ENCODE data around the gene CNGA3. TPM values are rescaled to one million over a fixed set of nuclear protein-coding genes. Genes with fewer than 3 reads are reported as not detected.

Gene CNGA3
- total and polyA plus RNA-seq, 2 of the 4 experiments (the other 2 are of a cell fraction): under 0.01 TPM; not detected in 1

DNA sequence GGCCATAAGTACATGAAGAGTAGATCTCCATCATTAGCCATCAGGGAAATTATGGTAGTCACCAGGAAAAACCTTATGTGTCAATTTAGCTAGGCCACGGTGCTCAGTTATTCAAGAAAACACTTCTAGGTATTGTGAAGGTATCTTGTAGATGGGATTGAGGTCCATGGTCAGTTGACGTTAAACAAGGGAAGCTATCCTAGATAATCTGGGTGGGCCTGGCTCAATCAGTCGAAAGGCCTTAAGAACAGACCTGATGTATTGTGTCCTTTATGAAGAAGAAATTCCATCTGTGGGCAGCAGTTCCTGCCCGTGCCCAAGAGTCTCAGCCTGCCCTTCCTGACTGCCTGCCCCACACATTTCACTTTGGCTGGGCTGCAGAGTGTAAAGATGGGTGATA lies 16.7 kb upstream of the CNGA3 start:
- no peaks in the 10 kb centered on the region; the same call in 1 of the 2 replicates for H3K27me3 ChIP-seq (ENCODE audit: control insufficient read depth, insufficient read depth, low read length)
- H4K20me1 ChIP-seq (ENCODE audit: insufficient read depth, low read length): no peaks in the 10 kb centered on the region
- H3K14ac ChIP-seq (replicated peaks; ENCODE audit: low read depth, low read length): no peak overlapping the region
- in situ Hi-C loops (cut with MboI; ENCODE audit: low sequenced_read_pairs): no loop called here
- TF ChIP-seq RAD21 (IDR thresholded peaks at IDR 0.05; ENCODE audit: low read length): no peak
- TF ChIP-seq, protein P1, sequence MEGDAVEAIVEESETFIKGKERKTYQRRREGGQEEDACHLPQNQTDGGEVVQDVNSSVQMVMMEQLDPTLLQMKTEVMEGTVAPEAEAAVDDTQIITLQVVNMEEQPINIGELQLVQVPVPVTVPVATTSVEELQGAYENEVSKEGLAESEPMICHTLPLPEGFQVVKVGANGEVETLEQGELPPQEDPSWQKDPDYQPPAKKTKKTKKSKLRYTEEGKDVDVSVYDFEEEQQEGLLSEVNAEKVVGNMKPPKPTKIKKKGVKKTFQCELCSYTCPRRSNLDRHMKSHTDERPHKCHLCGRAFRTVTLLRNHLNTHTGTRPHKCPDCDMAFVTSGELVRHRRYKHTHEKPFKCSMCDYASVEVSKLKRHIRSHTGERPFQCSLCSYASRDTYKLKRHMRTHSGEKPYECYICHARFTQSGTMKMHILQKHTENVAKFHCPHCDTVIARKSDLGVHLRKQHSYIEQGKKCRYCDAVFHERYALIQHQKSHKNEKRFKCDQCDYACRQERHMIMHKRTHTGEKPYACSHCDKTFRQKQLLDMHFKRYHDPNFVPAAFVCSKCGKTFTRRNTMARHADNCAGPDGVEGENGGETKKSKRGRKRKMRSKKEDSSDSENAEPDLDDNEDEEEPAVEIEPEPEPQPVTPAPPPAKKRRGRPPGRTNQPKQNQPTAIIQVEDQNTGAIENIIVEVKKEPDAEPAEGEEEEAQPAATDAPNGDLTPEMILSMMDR (conservative IDR thresholded peaks at IDR 0.05; ENCODE audit: low read depth, low read length): no peak
- no peak for TF ChIP-seq MAFK (IDR thresholded peaks at IDR 0.05; ENCODE audit: low read depth, low read length)
- no peak for TF ChIP-seq MXI1 (IDR thresholded peaks at IDR 0.05; ENCODE audit: borderline replicate concordance, low read depth, low read length)
- no peak for TF ChIP-seq POLR2A (IDR thresholded peaks at IDR 0.05; ENCODE audit: low read depth, low read length)
- TF ChIP-seq BHLHE40 (IDR thresholded peaks at IDR 0.05; ENCODE audit: low read depth, low read length): no peak
- TF ChIP-seq CHD1 (IDR thresholded peaks at IDR 0.05; ENCODE audit: low read depth, low read length): no peak
- TF ChIP-seq CEBPB (IDR thresholded peaks at IDR 0.05; ENCODE audit: low read depth, low read length): no peak
- H3K9me3 ChIP-seq (ENCODE audit: control insufficient read depth, insufficient read depth, low read length): no peaks in the 10 kb centered on the region
- H3K56ac ChIP-seq (ENCODE audit: extremely low read depth, insufficient read depth, low read length): no peak overlapping the region
- intact Hi-C loops (cut with micrococcal nuclease): no loop called here
- H3K9me1 ChIP-seq (ENCODE audit: insufficient read depth, low read length): peaks cover 11% of the 10 kb centered on the region
- no peak overlapping the region for H4K91ac ChIP-seq (ENCODE audit: insufficient read depth, low read depth, low read length)
- H3K36me3 ChIP-seq (ENCODE audit: control insufficient read depth, insufficient read depth, low read length): no peaks in the 10 kb centered on the region
- H3K27ac ChIP-seq (ENCODE audit: insufficient read depth, low read length): no peak overlapping the region
- H3K18ac ChIP-seq (ENCODE audit: low read depth, low read length): no peak overlapping the region
- H4K8ac ChIP-seq (ENCODE audit: low read depth in 2 of 2, low read length in 2 of 2): no peak overlapping the region
- peaks cover 4% of the 10 kb centered on the region for H3K4me1 ChIP-seq (ENCODE audit: control insufficient read depth, insufficient read depth, low read length)
- no peak overlapping the region for H2BK15ac ChIP-seq (ENCODE audit: low read depth, low read length)
- H3K23ac ChIP-seq (ENCODE audit: low read depth, low read length): no peak overlapping the region
- no peak overlapping the region for H2BK5ac ChIP-seq (ENCODE audit: low read depth, low read length, poor library complexity, severe bottlenecking)
- ChIA-PET CTCF (no interaction called here), POLR2A (ENCODE audit: unreplicated experiment) (no interaction called here)
- H3K9ac ChIP-seq (ENCODE audit: low read depth, low read length): no peak overlapping the region
- no peak overlapping the region for H2AK9ac ChIP-seq (replicated peaks; ENCODE audit: low read depth, low read length, poor library complexity)
- no peak overlapping the region for H2BK120ac ChIP-seq (ENCODE audit: low read depth, low read length)
- H2AFZ ChIP-seq (replicated peaks; ENCODE audit: low read length, poor library complexity): no peak overlapping the region
- no peak overlapping the region for H3K4me2 ChIP-seq (ENCODE audit: low read depth, low read length)
- H3K4me3 ChIP-seq (ENCODE audit: insufficient read depth, low read depth, low read length): no peak overlapping the region
- DNase-seq (no peak), ATAC-seq (ENCODE audit: low read depth) (no peak)
- no peak overlapping the region for H3K4ac ChIP-seq (ENCODE audit: low read depth, low read length)
- H3K79me1 ChIP-seq (ENCODE audit: low read depth in 1 of 2, low read length in 2 of 2): no peaks in the 10 kb centered on the region
- no peak overlapping the region for H4K5ac ChIP-seq (ENCODE audit: low read depth, low read length)
- WGBS, 2 experiments (ENCODE audit: extremely low coverage in 2 of 2, insufficient read length in 1 of 2): 73% methylated on average over 2 of the region's 4 CpGs; no CpG with 5 or more reads in 1 of the 2 experiments
- BruUV-seq (replicated peaks): no TSS peak
- dilution Hi-C loops (cut with HindIII; ENCODE audit: low sequenced_read_pairs, unreplicated experiment): no loop called here
- no peak overlapping the region for H2BK20ac ChIP-seq (ENCODE audit: low read depth, low read length)
- H2AK5ac ChIP-seq (ENCODE audit: low read depth, low read length): no peak overlapping the region

All from IMR-90 (cell line).